Mammary epithelial cell (primary cell): ENCODE measurements around the gene PPP2R2B.

ENCODE experiments used
- CTCF ChIP-seq, 2 donors: IDR thresholded peaks in 1 of 2; conservative IDR thresholded peaks in 1 of 2; 2 replicates each; pipeline ENCODE4 v1.5.1; 2011 to 2012; ENCODE audit warnings: inconsistent platforms in 2 of 2, low read length in 2 of 2, mild to moderate bottlenecking in 2 of 2, control low read depth in 1 of 2, low read depth in 1 of 2; ENCODE audit not compliant: insufficient read depth in 1 of 2; ENCODE audit errors: extremely low read depth in 1 of 2
- EZH2 ChIP-seq: IDR thresholded peaks from 2 replicates; pipeline ENCODE4 v1.6.1; 2012; ENCODE audit warnings: low read length, inconsistent platforms, borderline replicate concordance

- TF ChIP-seq CTCF (conservative IDR thresholded peaks at IDR 0.05 in 1 of 2, IDR thresholded peaks at IDR 0.05 in 1 of 2; ENCODE audit: extremely low read depth in 1 of 2, insufficient read depth in 1 of 2, low read depth in 1 of 2, low read length in 2 of 2) (no peak), EZH2 (no peak)
Measured at GRCh38 chr5:146717951-146718350, 160.6 kb downstream of the PPP2R2B start.
